Endodermal cell (in vitro differentiated cells): ENCODE measurements around the gene MYL5. TPM values are rescaled to one million over a fixed set of nuclear protein-coding genes. Genes with fewer than 3 reads are reported as not detected.

Experiments used
- DNase-seq: peaks from one replicate; pipeline ENCODE4 v3.0.0-alpha.2; 2017
- H3K27ac ChIP-seq: 2 replicates; pipeline ENCODE4 v1.5.1; 2013; ENCODE audit warnings: mild to moderate bottlenecking, low read depth, low read length, moderate library complexity
- H3K27me3 ChIP-seq: 2 replicates; pipeline ENCODE4 v1.6.1; 2013; ENCODE audit warnings: mild to moderate bottlenecking, low read length, moderate library complexity; ENCODE audit not compliant: insufficient read depth, control insufficient read depth, poor library complexity, severe bottlenecking
- H3K36me3 ChIP-seq: 2 replicates; pipeline ENCODE4 v1.7.0; 2013; ENCODE audit warnings: mild to moderate bottlenecking, low read length, moderate library complexity; ENCODE audit not compliant: control insufficient read depth, insufficient read depth
- H3K4me1 ChIP-seq: one replicate; pipeline ENCODE4 v1.7.0; 2013; ENCODE audit warnings: low read length; ENCODE audit not compliant: control insufficient read depth, insufficient read depth
- H3K4me3 ChIP-seq: 2 replicates; pipeline ENCODE4 v1.5.1; 2013; ENCODE audit warnings: mild to moderate bottlenecking, low read length, moderate library complexity
- H3K9ac ChIP-seq: 2 replicates; pipeline ENCODE4 v1.6.1; 2013; ENCODE audit warnings: mild to moderate bottlenecking, low read length, moderate library complexity; ENCODE audit not compliant: poor library complexity, severe bottlenecking; ENCODE audit errors: extremely low read depth
- H3K9me3 ChIP-seq: 2 replicates; pipeline ENCODE4 v1.6.1; 2013; ENCODE audit warnings: mild to moderate bottlenecking, low read length, moderate library complexity; ENCODE audit not compliant: control insufficient read depth
- H3K27ac Mint-ChIP-seq: 2 replicates; pipeline ENCODE4 v1.8.0; 2020; ENCODE audit warnings: mixed read lengths
- H3K27me3 Mint-ChIP-seq: 2 replicates; pipeline ENCODE4 v1.8.0; 2021; ENCODE audit warnings: mild to moderate bottlenecking, mixed read lengths; ENCODE audit not compliant: insufficient read depth
- H3K36me3 Mint-ChIP-seq: 2 replicates; pipeline ENCODE4 v1.8.0; 2020; ENCODE audit warnings: low read depth, mixed read lengths
- H3K4me1 Mint-ChIP-seq: 2 replicates; pipeline ENCODE4 v1.8.0; 2020; ENCODE audit warnings: mixed read lengths
- H3K4me3 Mint-ChIP-seq: 2 replicates; pipeline ENCODE4 v1.8.0; 2020; ENCODE audit warnings: mild to moderate bottlenecking, moderate library complexity, mixed read lengths
- H3K9me3 Mint-ChIP-seq: 2 replicates; pipeline ENCODE4 v1.8.0; 2020; ENCODE audit warnings: mild to moderate bottlenecking, mixed read lengths
- CTCF ChIP-seq: fragments of 200-600 bp; sonication (generic); conservative IDR thresholded peaks from 2 replicates; pipeline ENCODE4 v1.5.0; 2021; ENCODE audit warnings: antibody characterized with exemption, mild to moderate bottlenecking
- WGBS, 2 experiments: methylation state at CpG; one replicate each; pipeline versions ENCODE4 v1.1.5 to v1.1.7; 2013; ENCODE audit warnings: missing lambda C conversion rate in 2 of 2, mixed read lengths in 1 of 2; ENCODE audit not compliant: insufficient coverage in 1 of 2, insufficient read length in 1 of 2; 5-methylcytosine and 5-hydroxymethylcytosine counted together
- total RNA-seq, 2 donors: library from RNA; stranded (reverse); fragmentation: NEBNext Ultra II Directional in 1 of 2; extraction: Animal tissue kit (Norgen Biotek cat#: 25700) in 1 of 2; gene quantifications; 2 replicates in 1 of 2; 3 replicates in 1 of 2; pipeline ENCODE4 v1.2.1, GENCODE V29; 2021

Gene MYL5
- total RNA-seq, 2 donors from 2014 or later = 20.0 to 23.4 TPM

- Histone ChIP-seq H3K36me3 (peaks cover 26% of the 10 kb centered on the region), H3K4me1 (no peaks in the 10 kb centered on the region), H3K27ac (peak overlapping the region; percentile 12), H3K9ac (no peak overlapping the region), H3K27me3 (no peaks in the 10 kb centered on the region), H3K9me3 (no peaks in the 10 kb centered on the region), H3K4me3 (no peak overlapping the region)
- WGBS, 2 experiments = 96% methylated on average over 26 to 41 of the region's 41 CpGs
- DNase-seq = no peak
- peaks cover 50% of the 10 kb centered on the region for H3K36me3 Mint-ChIP-seq
- TF ChIP-seq CTCF = no peak
- H3K27me3 Mint-ChIP-seq = no peaks in the 10 kb centered on the region
- H3K27ac Mint-ChIP-seq = no peak overlapping the region
- H3K4me3 Mint-ChIP-seq = no peak overlapping the region
- H3K4me1 Mint-ChIP-seq = no peaks in the 10 kb centered on the region
- H3K9me3 Mint-ChIP-seq = no peaks in the 10 kb centered on the region
Measured at GRCh38 chr4:725391-726234, 51.3 kb downstream of the MYL5 start.

- no peak overlapping the region for H3K4me3 Mint-ChIP-seq
- H3K9me3 ChIP-seq = no peaks in the 10 kb centered on the region
- no peaks in the 10 kb centered on the region for H3K27me3 ChIP-seq
- no peak overlapping the region for H3K9ac ChIP-seq
- no peaks in the 10 kb centered on the region for H3K27me3 Mint-ChIP-seq
- WGBS, 2 experiments = 92 to 94% methylated on average over 11 to 16 of the region's 16 CpGs
- no peak overlapping the region for H3K4me3 ChIP-seq
- no peak for TF ChIP-seq CTCF
- no peak for DNase-seq
- H3K36me3 ChIP-seq = peaks cover 33% of the 10 kb centered on the region
- H3K36me3 Mint-ChIP-seq = peaks cover 50% of the 10 kb centered on the region
- H3K4me1 Mint-ChIP-seq = no peaks in the 10 kb centered on the region
- no peak overlapping the region for H3K27ac Mint-ChIP-seq
- H3K4me1 ChIP-seq = no peaks in the 10 kb centered on the region
- H3K9me3 Mint-ChIP-seq = no peaks in the 10 kb centered on the region
- peak overlapping the region; percentile 12 for H3K27ac ChIP-seq
Measured at GRCh38 chr4:726235-726787, 52.0 kb downstream of the MYL5 start.

- peak overlapping the region; percentile 28 for H3K27ac Mint-ChIP-seq
- Histone ChIP-seq H3K9ac (no peak overlapping the region), H3K27ac (no peak overlapping the region), H3K36me3 (peaks cover 33% of the 10 kb centered on the region), H3K27me3 (no peaks in the 10 kb centered on the region), H3K4me1 (no peaks in the 10 kb centered on the region), H3K4me3 (no peak overlapping the region), H3K9me3 (no peaks in the 10 kb centered on the region)
- peaks cover 45% of the 10 kb centered on the region for H3K36me3 Mint-ChIP-seq
- DNase-seq = no peak
- no peaks in the 10 kb centered on the region for H3K27me3 Mint-ChIP-seq
- no peak for TF ChIP-seq CTCF
- no peak overlapping the region for H3K4me3 Mint-ChIP-seq
- no peaks in the 10 kb centered on the region for H3K4me1 Mint-ChIP-seq
- WGBS, 2 experiments = 96 to 97% methylated on average over 11 to 17 of the region's 17 CpGs
- H3K9me3 Mint-ChIP-seq = no peaks in the 10 kb centered on the region
Measured at GRCh38 chr4:726838-727237, 52.5 kb downstream of the MYL5 start.
